B cell (primary cell): ENCODE measurements around the gene CTSO. TPM values are rescaled to one million over a fixed set of nuclear protein-coding genes. Genes with fewer than 3 reads are reported as not detected.

ENCODE experiments used
- ATAC-seq: fragments of 200-7000 bp; cut with Tn5 transposase; one replicate; pipeline ENCODE4 v1.10.0; 2021; ENCODE audit warnings: low read depth, mild to moderate bottlenecking, moderate number of reproducible peaks, moderate library complexity
- CTCF ChIA-PET: fragments of 350-600 bp; sonication (Branson Sonifier 250); formaldehyde crosslinking; loops from one replicate; lab custom pipeline; 2021; ENCODE audit warnings: antibody characterized with exemption, inconsistent platforms; lab: Charles Lee
- POLR2A ChIA-PET: fragments of 350-600 bp; sonication (Branson Sonifier 250); formaldehyde crosslinking; loops from one replicate; lab custom pipeline; 2021; ENCODE audit warnings: antibody characterized with exemption; lab: Charles Lee
- DNase-seq: peaks from one replicate; pipeline ENCODE4 v3.0.0; 2013
- H2AFZ ChIP-seq: 2 replicates; pipeline ENCODE4 v1.6.1; 2012; ENCODE audit warnings: mild to moderate bottlenecking, low read depth, low read length; ENCODE audit not compliant: insufficient read depth, poor library complexity, severe bottlenecking
- H3K27ac ChIP-seq, 2 donors: 1 replicate in 1 of 2; 2 replicates in 1 of 2; pipeline ENCODE4 v1.5.1; 2012 to 2013; ENCODE audit warnings: low read length in 2 of 2, mild to moderate bottlenecking in 2 of 2, moderate library complexity in 1 of 2
- H3K27me3 ChIP-seq, 4 experiments: fragments of 200-600 bp in 1 of 4; sonication (generic) in 1 of 4; replicated peaks in 1 of 4; 1 replicate in 2 of 4; 2 replicates in 2 of 4; pipeline versions ENCODE4 v1.6.1 to v1.7.0; 2013 to 2016; ENCODE audit warnings: low read length in 3 of 4, mild to moderate bottlenecking in 2 of 4, mixed read lengths in 1 of 4, moderate library complexity in 1 of 4; ENCODE audit not compliant: insufficient read depth in 4 of 4, control insufficient read depth in 3 of 4; ENCODE audit errors: control extremely low read depth in 1 of 4
- H3K36me3 ChIP-seq, 2 experiments: replicated peaks in 1 of 2; 1 replicate in 1 of 2; 2 replicates in 1 of 2; pipeline versions ENCODE4 v1.6.1 to v1.7.1; 2013; ENCODE audit warnings: low read length in 1 of 2; ENCODE audit not compliant: insufficient read depth in 2 of 2, control insufficient read depth in 1 of 2; ENCODE audit errors: control extremely low read depth in 1 of 2, extremely low read depth in 1 of 2
- H3K4me1 ChIP-seq, 2 donors: fragments of 200-600 bp in 1 of 2; sonication (generic) in 1 of 2; 1 replicate in 1 of 2; 2 replicates in 1 of 2; pipeline versions ENCODE4 v1.5.1 to v1.6.1; 2013 to 2017; ENCODE audit warnings: low read length in 2 of 2; ENCODE audit not compliant: control insufficient read depth in 2 of 2, insufficient read depth in 2 of 2
- H3K4me2 ChIP-seq: replicated peaks from 2 replicates; pipeline ENCODE3; 2012; ENCODE audit warnings: mild to moderate bottlenecking, low read depth, low read length; ENCODE audit not compliant: poor library complexity, severe bottlenecking
- H3K4me3 ChIP-seq, 5 experiments: fragments of 200-600 bp in 1 of 5; sonication (generic) in 1 of 5; 1 replicate in 3 of 5; 2 replicates in 2 of 5; pipeline versions ENCODE4 v1.5.1 to v1.7.0; 2011 to 2016; ENCODE audit warnings: low read length in 4 of 5, mild to moderate bottlenecking in 4 of 5, low read depth in 2 of 5, control low read depth in 1 of 5, moderate library complexity in 1 of 5; ENCODE audit not compliant: insufficient read depth in 1 of 5; ENCODE audit errors: control extremely low read depth in 1 of 5, extremely low read depth in 1 of 5
- H3K79me2 ChIP-seq: fragments of 200-600 bp; sonication (generic); one replicate; pipeline ENCODE4 v1.6.0; 2016; ENCODE audit warnings: low read length; ENCODE audit not compliant: control insufficient read depth, insufficient read depth
- H3K9ac ChIP-seq: fragments of 200-600 bp; sonication (generic); 2 replicates; pipeline ENCODE4 v1.6.1; 2017; ENCODE audit warnings: mild to moderate bottlenecking, low read length, moderate library complexity
- H3K9me3 ChIP-seq, 3 donors: one replicate each; pipeline versions ENCODE4 v1.6.1 to v1.7.1; 2013; ENCODE audit warnings: low read length in 2 of 3; ENCODE audit not compliant: control insufficient read depth in 2 of 3, insufficient read depth in 1 of 3; ENCODE audit errors: control extremely low read depth in 1 of 3
- H4K20me1 ChIP-seq: 2 replicates; pipeline ENCODE4 v1.6.0; 2012; ENCODE audit warnings: mild to moderate bottlenecking, low read length; ENCODE audit not compliant: insufficient read depth, control insufficient read depth, poor library complexity, severe bottlenecking
- H3K27ac Mint-ChIP-seq: one replicate; pipeline ENCODE4 v1.8.0; 2021; ENCODE audit warnings: mixed read lengths
- H3K27me3 Mint-ChIP-seq: one replicate; pipeline ENCODE4 v1.8.0; 2021; ENCODE audit warnings: mixed read lengths
- H3K4me1 Mint-ChIP-seq: one replicate; pipeline ENCODE4 v1.8.0; 2021; ENCODE audit warnings: mixed read lengths
- H3K4me3 Mint-ChIP-seq: one replicate; pipeline ENCODE4 v1.8.0; 2021; ENCODE audit warnings: mixed read lengths
- H3K9me3 Mint-ChIP-seq: one replicate; pipeline ENCODE4 v1.8.0; 2022; ENCODE audit warnings: mixed read lengths; ENCODE audit not compliant: insufficient read depth
- CTCF ChIP-seq: fragments of 200-600 bp; IDR thresholded peaks from one replicate; pipeline ENCODE4 v1.8.0; 2022; ENCODE audit warnings: antibody characterized with exemption, mild to moderate bottlenecking
- EZH2 ChIP-seq: IDR thresholded peaks from 2 replicates; pipeline ENCODE4 v1.6.1; 2012; ENCODE audit warnings: borderline replicate concordance, low read depth, mild to moderate bottlenecking, moderate library complexity, low read length; ENCODE audit not compliant: insufficient read depth, poor library complexity, severe bottlenecking
- WGBS: methylation state at CpG from one replicate; pipeline ENCODE4 v1.1.5; 2013; ENCODE audit warnings: missing lambda C conversion rate; ENCODE audit not compliant: insufficient coverage; 5-methylcytosine and 5-hydroxymethylcytosine counted together
- intact Hi-C: fragments of 100-400 bp; cut with micrococcal nuclease; formaldehyde crosslinking; loops from one replicate; pipeline ENCODE4 v1.10.0; 2022
- polyA plus RNA-seq: library from polyadenylated mRNA; depleted of rRNA; stranded (reverse); fragments of >200 nt; gene quantifications from 2 replicates; pipeline ENCODE4 v1.2.3, GENCODE V29; 2012
- total RNA-seq, 2 donors: library from RNA; stranded (reverse); fragments of 120-200 nt in 1 of 2; gene quantifications; 1 replicate in 1 of 2; 2 replicates in 1 of 2; pipeline versions ENCODE4 v1.2.3 to v1.2.4, GENCODE V29; 2013 to 2022

CTSO gene
- total and polyA plus RNA-seq, 2 donors (not counting 1 experiment from before 2014, with no cell fraction given): 8.5 to 15.5 TPM

GRCh38 chr4:155966171-155966570 is 12.5 kb upstream of the CTSO start:
- ATAC-seq (no peak), DNase-seq (no peak)
- H3K36me3 ChIP-seq: no peaks in the 10 kb centered on the region
- intact Hi-C loops: no loop called here
- no peak overlapping the region for H3K4me3 ChIP-seq
- Mint-ChIP-seq H3K27ac (no peak overlapping the region), H3K9me3 (peaks cover 2% of the 10 kb centered on the region), H3K27me3 (peaks cover 5% of the 10 kb centered on the region), H3K4me3 (no peak overlapping the region), H3K4me1 (no peaks in the 10 kb centered on the region)
- no CpG with 5 or more reads among the region's 2 CpGs for WGBS
- H3K27me3 ChIP-seq: no peaks in the 10 kb centered on the region
- ChIA-PET POLR2A (no interaction called here), CTCF (no interaction called here)
- H3K9me3 ChIP-seq: peaks cover 0 to 9% (median 0%) of the 10 kb centered on the region in 3 donors
- no peak overlapping the region for H3K27ac ChIP-seq
- H3K4me2 ChIP-seq: no peak overlapping the region
- no peaks in the 10 kb centered on the region for H3K79me2 ChIP-seq
- H3K4me1 ChIP-seq: no peaks in the 10 kb centered on the region
- no peak overlapping the region for H2AFZ ChIP-seq
- H3K9ac ChIP-seq: no peak overlapping the region
- TF ChIP-seq EZH2 (no peak), CTCF (no peak)
- H4K20me1 ChIP-seq: no peaks in the 10 kb centered on the region

- H2AFZ ChIP-seq: no peak overlapping the region
- no peak overlapping the region for H3K4me3 ChIP-seq
- 100% methylated on average over 1 of the region's 8 CpGs for WGBS
- DNase-seq (no peak), ATAC-seq (no peak)
- H4K20me1 ChIP-seq: no peaks in the 10 kb centered on the region
- Mint-ChIP-seq H3K4me3 (no peak overlapping the region), H3K27me3 (peaks cover under 1% of the 10 kb centered on the region), H3K27ac (no peak overlapping the region), H3K9me3 (peaks cover 2% of the 10 kb centered on the region), H3K4me1 (no peaks in the 10 kb centered on the region)
- no peaks in the 10 kb centered on the region for H3K4me1 ChIP-seq
- H3K36me3 ChIP-seq: no peaks in the 10 kb centered on the region
- H3K27ac ChIP-seq: no peak overlapping the region
- no peak overlapping the region for H3K4me2 ChIP-seq
- intact Hi-C loops: no loop called here
- H3K27me3 ChIP-seq: peaks cover 0 to 4% (median 0%) of the 10 kb centered on the region in 4 experiments
- no peak for TF ChIP-seq CTCF
- TF ChIP-seq EZH2: no peak
- H3K9ac ChIP-seq: no peak overlapping the region
- no peaks in the 10 kb centered on the region for H3K79me2 ChIP-seq
- CTCF ChIA-PET: no interaction called here
- peaks cover 0 to 9% (median 0%) of the 10 kb centered on the region in 3 donors for H3K9me3 ChIP-seq
- POLR2A ChIA-PET: no interaction called here
Observed at GRCh38 chr4:155964016-155964891, 10.6 kb upstream of the CTSO start.
